HTR-8/SVneo (cell line): ENCODE data around the gene PGLYRP4.
"Not testable (repeated sequence)": the region's sequence is repeated elsewhere in the genome, so short reads cannot be mapped to it uniquely, and the experiment has no call there.

ENCODE experiments used
- DNase-seq: peaks from one replicate; pipeline ENCODE4 v3.0.0; 2011; ENCODE audit warnings: low spot score, mixed read lengths; ENCODE audit not compliant: insufficient read length
- FAIRE-seq: peaks from 2 replicates; lab custom pipeline; 2011; peaks lifted over from hg19 to GRCh38; lab: Jason Lieb, UNC

PGLYRP4 gene

DNA sequence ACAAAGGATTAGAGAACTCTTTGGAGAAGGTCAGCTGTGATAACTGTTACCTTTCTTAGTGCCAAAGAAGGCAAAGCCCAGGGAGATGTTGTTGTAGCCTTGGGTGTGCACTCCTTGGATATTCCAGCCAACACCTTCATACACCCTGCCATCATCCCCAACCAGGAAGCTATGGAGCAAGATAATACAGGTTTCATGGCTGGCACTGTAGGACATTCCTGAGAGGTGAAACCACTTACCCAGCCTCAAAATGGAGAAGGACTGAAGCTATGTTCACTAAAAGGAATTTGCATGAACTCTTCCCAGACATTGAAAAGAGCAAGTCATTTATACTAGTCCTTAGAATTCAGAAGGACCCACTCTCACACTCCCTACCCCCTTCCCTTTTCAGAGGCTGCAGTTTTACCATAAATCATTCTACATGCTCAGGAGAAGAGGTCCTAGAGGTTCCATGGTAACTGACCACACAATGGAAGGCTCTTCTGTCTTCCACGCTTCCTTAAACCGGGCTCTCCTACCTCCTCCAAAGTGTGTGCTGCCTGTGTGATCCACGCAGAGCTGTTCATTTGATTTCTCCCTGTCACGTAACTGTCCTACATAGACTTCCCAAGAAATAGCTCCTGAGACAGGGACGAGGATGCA, 5.5 kb downstream of the PGLYRP4 start:
- no peak for DNase-seq
- FAIRE-seq, result no peak

DNA sequence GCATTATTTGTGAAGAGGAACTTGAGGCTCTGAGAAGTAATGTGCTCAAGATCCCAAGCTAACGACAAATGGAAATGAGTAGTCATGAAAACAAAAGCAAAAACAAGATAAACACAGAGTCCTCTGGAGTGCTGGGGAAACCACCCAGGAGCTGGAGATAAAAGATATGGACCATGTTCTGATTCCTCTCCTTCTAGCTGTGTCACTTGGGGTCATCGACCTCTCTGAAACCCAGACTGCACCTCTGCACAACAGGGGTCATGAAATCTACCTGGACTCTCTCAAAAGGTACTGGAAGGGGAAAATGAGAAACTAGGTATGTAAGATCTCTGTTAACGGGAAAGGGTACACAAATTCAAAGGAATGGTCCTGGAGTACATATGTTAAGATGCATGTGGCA, 6.5 kb downstream of the PGLYRP4 start:
- DNase-seq (no peak), FAIRE-seq (no peak)

DNA sequence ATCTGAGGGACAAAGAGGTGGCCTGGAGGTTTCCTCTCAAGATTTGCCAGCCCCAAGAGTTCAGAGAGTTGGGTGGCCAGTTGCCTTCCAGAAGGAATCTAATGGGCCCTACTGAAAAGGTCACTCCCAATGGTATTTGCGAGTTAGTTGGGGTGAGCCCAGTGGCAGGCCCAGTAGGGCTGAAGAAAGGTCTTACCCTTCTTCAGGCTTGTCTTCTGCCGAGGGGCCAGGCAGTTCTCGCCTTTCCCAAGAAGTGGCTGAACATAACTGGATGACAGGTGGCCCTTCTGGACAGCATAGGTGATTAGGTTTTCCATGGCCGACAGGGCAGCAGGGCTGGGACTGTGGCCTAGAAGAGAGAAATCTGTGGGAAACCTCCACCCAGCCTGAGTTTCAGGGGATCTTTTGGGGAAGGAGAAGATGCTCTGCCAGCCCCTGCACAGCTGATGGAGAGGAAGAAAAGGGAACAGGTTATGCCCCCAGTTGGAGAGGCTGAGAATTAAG, 7.2 kb downstream of the PGLYRP4 start:
- FAIRE-seq (no peak), DNase-seq (no peak)

DNA sequence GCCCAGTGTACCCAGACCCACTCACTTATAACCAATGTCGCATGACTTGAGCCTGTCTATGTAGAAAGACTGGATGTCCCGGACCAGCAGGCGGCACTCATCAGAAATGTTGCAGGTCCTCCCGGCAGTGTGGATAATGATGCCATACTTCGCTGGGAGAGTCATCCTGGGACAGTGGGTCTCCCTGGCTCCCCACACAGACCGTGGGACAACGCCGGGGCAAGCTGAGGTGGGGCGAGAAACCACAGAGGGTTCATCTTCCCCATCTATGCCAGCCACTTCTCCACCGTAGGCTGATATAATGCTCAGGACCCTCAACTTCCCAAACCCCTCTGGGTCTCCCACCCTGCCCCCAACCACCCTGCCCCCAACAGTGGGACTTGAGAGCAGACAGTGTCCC, 8.3 kb downstream of the PGLYRP4 start:
- FAIRE-seq, result no peak
- no peak for DNase-seq

DNA sequence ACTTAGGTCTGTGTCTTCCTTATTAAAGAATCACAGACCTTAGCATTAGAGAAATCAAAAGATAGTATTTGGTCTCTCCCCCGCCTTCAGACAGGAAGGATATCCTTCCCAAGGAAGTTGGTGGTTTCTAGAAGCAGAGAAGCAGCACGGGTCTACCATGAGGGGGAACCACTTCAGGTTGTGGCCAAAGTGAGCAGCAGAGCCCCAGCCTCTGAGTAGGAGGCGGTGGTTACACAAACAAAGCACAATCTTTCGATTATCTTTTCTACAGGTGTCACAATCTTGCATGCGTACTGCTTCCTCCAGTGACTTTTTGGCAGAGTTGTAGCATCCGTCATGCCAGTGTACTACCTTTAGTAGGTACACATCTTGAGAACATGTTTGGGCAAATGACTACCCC, 8.8 kb downstream of the PGLYRP4 start:
- no peak for FAIRE-seq
- no peak for DNase-seq

DNA sequence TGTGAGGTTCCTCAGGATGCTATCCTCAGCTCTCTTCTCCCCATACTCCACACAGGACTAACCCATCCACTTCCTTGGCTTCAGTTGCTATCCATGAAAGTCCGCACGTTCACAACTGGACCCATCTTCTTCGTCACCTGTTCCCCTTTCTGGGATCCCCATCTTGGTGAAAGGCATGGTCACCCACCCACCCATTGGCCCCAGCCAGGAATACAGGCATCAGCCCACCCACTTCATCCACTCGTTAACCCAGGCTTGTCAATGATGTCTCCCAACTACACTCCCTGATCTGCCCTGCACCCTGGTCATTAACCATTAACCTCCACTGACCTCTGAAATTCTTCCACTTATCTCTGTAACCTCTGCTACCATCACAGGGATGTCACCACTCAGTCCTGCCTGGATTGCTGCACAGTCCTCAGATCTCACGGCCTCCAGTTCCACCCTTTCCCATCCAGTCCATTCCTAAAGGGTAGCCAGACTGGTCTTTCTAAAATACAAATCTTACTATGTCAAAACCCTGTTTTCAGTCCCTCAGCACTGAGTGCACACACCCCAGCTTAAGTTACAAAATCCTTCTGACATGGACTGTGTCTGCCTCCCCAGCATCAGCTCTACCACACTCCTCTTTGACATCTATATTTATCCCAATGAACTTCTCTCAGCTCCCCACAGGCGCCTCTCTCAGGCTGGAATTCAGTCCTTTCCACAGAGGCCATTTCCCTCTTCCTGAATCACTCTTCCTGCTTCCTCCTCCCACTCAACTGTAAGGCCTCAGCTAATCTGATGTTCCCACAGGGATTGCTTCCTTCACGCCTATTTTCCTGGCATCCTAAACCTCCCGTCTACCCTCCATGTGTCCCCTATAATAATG, 10.4 kb downstream of the PGLYRP4 start:
- FAIRE-seq, result no peak
- DNase-seq, result no peak

DNA sequence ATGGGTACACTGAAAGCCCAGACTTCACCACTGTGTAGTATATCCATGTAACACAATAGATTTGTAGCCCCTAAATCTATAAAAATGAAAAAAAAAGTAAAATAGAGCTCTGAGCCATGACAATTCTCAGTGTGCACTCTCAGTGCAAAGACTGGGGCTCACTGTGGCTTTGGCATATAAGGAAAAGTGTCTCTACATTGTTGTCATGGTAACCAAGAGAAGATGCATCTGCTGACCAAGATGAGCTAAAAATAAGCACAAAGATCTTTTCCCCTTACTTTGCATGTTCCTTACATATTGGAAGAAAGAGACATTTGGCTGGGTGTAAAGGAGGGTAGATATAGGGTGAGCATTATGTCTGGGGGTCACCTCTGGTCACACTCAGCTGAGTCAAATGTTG, 12.0 kb downstream of the PGLYRP4 start:
- no peak for DNase-seq
- no peak for FAIRE-seq

DNA sequence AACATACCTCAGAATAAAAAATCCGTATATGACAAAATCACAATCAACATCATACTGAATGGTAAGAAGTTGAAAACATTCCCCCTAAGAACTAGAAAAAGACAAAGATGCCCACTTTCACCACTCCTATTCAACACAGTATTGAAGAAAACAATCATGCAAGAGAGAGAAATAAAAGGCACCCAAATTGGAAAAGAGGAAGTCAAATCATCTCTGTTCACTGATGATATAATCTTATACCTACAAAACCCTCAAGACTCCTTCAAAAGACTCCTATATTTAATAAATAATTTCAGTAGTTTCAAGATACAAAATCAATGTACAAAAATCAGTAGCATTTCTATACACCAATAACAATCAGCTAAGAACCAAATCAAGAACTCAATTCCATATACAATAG, 14.7 kb downstream of the PGLYRP4 start:
- FAIRE-seq (no peak), DNase-seq (no peak)

DNA sequence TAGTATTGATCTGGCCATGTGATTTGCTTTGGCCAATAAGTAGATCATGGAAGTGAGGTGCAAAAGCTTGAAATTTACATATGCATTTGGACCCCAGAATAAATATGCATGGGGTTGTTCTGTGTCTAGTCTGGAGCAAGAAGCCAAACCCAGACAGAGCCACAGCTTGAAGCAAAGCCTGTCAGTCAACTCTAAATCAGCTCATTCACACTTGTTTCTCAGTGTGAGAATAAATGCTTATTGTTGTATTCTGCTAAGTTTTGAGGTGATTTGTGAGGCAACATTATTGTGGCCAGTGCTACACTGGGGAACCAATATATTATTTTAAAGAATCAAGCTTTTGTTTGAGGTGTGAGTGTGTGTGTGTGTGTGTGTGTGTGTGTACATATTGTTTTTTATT, 23.7 kb downstream of the PGLYRP4 start:
- DNase-seq, result no peak
- no peak for FAIRE-seq

DNA sequence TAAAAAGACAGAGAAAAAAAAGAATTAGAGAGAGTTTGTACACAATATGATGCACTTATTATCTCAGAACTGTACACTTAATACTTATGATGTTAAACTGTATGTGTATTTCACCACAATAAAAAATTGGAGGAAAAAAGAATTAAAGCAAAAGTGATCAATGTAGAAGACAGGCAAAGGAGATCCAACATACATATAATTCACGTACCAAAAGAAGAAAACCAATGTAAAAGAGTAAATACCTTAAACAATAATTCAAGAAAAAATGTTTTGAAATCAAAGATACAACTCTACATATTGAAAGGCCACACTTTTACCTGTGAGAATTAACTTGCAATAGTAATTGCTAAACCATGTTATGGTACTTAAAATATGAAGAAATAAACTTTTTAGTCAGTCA, 26.1 kb downstream of the PGLYRP4 start:
- no peak for FAIRE-seq
- no peak for DNase-seq

DNA sequence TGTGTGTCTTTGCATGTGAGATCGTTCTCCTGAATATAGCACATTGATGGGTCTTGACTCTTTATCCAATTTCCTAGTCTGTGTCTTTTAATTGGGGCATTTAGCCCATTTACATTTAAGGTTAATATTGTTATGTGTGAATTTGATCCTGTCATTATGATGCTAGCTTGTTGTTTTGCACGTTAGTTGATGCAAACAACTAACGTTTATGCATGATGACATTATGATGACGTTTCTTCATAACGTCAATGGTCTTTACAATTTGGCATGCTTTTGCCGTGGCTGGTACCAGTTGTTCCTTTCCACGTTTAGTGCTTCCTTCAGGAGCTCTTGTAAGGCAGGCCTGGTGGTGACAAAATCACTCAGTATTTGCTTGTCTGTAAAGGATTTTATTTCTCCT, 30.5 kb downstream of the PGLYRP4 start:
- DNase-seq, FAIRE-seq: not testable (repeated sequence)

DNA sequence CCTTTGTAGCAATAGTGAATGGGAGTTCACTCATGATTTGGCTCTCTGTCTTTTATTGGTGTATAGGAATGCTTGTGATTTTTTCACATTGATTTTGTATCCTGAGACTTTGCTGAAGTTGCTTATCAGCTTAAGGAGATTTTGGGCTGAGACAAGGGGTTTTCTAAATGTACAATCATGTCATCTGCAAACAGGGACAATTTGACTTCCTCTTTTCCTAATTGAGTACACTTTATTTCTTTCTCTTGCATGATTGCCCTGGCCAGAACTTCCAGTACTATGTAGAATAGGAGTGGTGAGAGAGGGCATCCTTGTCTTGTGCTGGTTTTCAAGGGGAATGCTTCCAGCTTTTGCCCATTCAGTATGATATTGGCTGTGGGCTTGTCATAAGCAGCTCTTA, 32.6 kb downstream of the PGLYRP4 start:
- not testable (repeated sequence) for DNase-seq, FAIRE-seq

DNA sequence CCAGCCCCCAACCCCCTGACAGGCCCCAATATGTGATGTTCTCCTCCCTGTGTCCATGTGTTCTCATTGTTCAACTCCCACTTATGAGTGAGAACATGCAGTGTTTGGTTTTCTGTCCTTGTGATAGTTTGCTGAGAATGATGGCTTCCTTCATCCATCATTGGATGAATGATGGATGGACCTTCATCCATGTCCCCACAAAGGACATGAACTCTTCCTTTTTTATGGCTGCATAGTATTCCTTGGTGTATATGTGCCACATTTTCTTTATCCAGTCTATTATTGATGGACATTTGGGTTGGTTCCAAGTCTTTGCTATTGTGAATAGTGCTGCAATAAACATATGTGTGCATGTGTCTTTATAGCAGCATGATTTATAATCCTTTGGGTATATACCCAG, 34.3 kb downstream of the PGLYRP4 start:
- FAIRE-seq, result not testable (repeated sequence)

DNA sequence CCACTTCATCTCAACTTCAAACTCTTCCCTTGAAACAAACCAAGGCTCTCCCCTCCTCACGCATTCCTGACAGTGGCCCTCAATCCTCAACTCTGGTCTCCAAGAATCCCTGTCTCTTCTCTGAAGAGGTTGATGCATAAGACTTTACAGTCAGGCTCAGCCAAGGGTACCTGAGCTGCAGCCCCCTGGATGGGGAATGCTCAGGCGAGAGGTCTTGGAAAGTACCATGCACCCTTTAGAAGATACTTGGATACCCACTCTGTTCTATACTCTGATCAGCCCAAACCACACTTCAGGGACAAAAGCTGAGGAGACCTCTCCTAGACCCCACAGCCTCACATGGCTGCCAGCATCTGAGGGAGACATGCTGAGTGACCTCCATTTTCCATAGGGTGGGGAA, 35.4 kb downstream of the PGLYRP4 start:
- FAIRE-seq, result no peak
- DNase-seq, result no peak

More for the DNA sequence above, 34.3 kb downstream of the PGLYRP4 start:
- not testable (repeated sequence) for DNase-seq

DNA sequence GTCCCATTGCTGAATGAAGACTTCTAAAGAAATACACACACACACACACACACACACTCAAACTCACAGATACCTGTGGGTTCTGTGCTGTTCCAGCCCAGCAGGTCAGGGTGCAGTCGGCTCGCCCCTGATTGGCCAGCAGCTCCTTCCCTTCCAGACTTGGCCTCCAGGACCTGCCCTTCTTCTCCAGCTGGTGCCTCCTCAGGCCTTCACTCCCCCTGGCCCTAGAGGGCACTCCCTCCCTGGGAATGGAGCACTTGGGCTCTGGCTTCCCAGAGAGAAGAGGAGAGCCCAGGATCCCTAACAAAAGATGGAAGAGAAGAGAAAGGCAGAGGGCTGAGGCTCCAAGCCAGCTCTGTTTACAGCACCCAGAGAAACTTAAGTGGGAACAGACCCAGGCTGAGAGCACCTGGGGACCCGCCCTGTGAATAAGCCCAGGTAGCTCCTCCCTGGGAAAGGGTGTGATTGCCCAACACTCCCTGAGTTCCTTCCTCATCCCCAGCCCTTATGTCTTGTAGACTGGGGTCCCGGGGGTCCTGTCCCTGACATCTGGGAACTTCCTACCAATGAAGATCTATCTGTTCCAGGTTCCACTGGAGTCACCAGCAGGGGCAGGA, 36.0 kb downstream of the PGLYRP4 start, which contains the start of gene PGLYRP3:
Gene PGLYRP3 (minus strand): TSS at position 383 of the 617 bp plus-strand sequence. CDS start 2,287 bp downstream, outside the sequence.
- FAIRE-seq (no peak), DNase-seq (no peak)

DNA sequence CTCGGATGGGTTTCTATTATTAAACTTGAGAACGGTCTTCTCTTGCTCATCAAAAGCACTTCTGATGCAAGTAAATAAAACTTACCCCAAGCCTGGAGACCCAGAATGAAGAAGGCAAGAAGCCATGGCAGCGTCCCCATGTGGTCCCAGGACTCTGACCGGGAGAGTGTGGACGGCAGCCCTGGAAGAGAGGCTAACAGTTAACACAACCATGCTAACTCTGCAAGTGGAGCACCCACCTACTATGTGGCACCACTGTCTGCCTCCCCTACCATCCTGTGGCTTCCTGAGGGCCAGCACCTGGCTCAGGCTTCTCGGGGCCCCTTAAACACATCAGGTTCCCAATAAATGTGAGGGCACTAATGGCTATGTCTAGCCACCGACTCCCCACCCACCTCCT, 38.1 kb downstream of the PGLYRP4 start:
- DNase-seq, result no peak
- no peak for FAIRE-seq

DNA sequence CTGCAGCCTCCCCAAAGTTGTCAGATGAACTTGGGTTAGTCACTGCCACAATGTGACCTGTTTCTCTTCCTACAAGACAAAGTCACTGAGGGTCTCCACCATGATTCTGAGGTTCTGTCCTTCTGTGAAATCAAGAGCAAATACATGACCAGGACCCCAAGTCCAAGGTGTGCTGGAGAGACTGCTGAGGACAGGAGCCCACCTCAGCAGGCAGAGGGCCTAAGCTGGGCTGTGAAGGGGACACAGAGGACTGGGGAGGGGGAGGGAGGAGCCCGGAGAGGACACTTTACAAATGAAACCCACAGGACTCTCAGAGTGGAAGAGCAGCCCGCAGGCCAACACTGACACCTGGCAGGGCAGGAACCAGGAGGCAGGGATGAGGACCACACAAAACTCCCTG, 39.2 kb downstream of the PGLYRP4 start:
- FAIRE-seq (no peak), DNase-seq (no peak)

DNA sequence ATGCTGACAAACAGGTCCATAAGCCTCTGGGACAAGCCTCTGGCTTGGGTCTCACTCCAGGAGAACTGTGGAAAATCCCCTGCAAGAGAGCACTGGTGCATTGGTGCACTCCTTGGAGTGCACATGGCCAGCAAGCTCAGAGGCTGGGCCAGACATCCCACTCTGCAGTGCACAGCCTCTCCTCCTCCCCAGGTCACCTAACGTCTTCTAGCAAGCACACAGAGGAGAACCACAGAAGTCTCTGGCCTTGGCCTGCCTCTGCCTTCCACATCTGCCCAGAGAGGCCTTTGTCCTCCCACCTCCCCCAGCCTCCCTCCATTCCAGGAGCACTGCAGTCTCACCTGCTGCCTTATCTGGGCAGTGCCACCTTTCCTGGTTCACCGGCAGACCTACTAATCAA, 40.1 kb downstream of the PGLYRP4 start:
- FAIRE-seq (no peak), DNase-seq (no peak)

DNA sequence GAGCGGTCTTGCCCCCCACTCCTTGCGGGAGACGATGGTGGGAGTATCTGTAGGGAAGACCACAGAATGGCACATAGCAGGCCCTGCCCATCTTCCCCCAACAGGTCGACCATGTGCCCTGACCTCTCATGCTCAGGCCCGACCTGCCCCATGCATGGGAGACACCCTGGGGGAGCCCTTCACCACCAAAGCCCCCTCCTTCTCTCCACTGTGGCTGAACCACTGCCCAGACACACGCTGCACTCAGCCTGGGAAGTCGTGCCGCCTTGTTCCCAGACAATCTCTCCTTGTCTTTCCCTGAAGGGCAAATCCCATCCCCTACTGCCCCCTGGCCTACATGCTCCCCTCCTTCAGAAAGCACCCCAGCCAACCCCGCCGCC, 41.4 kb downstream of the PGLYRP4 start:
- DNase-seq (no peak), FAIRE-seq (no peak)

DNA sequence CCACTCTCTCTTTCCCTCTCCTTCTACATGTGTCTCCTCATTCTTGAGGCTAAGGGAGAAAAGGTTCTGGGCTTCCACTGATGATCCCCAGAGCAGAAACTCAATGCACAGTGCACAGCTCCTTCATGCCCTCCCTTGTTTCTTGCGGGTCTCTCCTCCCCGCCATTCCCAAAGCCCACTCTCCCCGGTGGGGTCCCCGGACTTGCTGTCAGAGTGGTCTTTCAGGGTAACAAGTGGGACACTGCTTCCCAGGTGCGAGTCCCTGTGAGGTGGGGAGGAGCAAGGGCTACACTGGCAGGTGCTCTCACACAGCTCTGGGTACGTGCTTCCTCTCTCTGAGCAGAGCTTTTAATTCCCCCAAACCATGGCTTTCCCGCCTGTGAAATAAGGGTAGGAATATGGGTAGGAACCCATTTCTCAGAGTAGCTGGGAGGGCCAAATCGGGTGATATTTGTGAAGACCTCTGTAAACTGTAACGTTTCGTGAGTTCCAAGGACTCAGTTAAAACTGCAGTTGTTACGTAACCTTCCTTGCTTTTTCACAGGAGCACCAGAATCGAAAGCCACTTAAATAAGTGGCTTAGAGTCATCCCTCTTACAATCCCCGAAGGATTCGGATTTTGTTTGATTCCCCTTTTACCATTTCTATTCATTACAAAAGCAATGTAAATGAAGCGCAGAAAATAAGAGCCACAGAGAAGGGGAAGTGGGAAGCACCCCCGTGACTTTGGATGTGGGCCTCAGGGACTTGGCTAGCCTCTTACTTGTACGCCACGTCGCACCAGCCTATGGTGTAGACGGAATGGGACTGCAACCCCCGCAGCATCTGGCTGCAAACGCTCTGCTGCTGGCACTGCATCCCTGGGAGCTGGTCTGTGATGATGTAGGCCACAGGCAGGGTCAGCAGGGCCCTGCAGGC, 42.1 kb downstream of the PGLYRP4 start:
- FAIRE-seq (no peak), DNase-seq (no peak)
